Epithelial cell of esophagus (primary cell): ENCODE data around the gene MINDY4B.

Source experiments
- DNase-seq: peaks from one replicate; pipeline ENCODE4 v3.0.0; 2010; ENCODE audit warnings: low read depth
- H3K4me3 ChIP-seq: 2 replicates; pipeline ENCODE4 v1.5.1; 2011; ENCODE audit warnings: mild to moderate bottlenecking, low read length, control low read depth
- CTCF ChIP-seq: IDR thresholded peaks from 2 replicates; pipeline ENCODE4 v1.5.1; 2011; ENCODE audit warnings: low read depth, mild to moderate bottlenecking, low read length, control low read depth, inconsistent platforms; ENCODE audit not compliant: insufficient read depth; ENCODE audit errors: missing control alignments

Gene MINDY4B

GRCh38 chr3:150920236-150920635, 15.0 kb upstream of the MINDY4B start:
- DNase-seq: peak; percentile 75
- no peak for TF ChIP-seq CTCF

GRCh38 chr3:150917951-150918350, 12.7 kb upstream of the MINDY4B start:
- no peak overlapping the region for H3K4me3 ChIP-seq
- no peak for TF ChIP-seq CTCF
- DNase-seq: no peak

More at GRCh38 chr3:150920236-150920635, 15.0 kb upstream of the MINDY4B start:
- no peak overlapping the region for H3K4me3 ChIP-seq

GRCh38 chr3:150913133-150913922, 8.1 kb upstream of the MINDY4B start:
- no peak overlapping the region for H3K4me3 ChIP-seq
- TF ChIP-seq CTCF: no peak
- DNase-seq: no peak

GRCh38 chr3:150912501-150912900, 7.3 kb upstream of the MINDY4B start:
- no peak for DNase-seq
- TF ChIP-seq CTCF: no peak
- H3K4me3 ChIP-seq: no peak overlapping the region

- TF ChIP-seq CTCF: no peak
- H3K4me3 ChIP-seq: no peak overlapping the region
- DNase-seq: no peak
These were observed 6.5 kb upstream of the MINDY4B start for GRCh38 chr3:150911771-150912170.

GRCh38 chr3:150906461-150906860, 1.2 kb upstream of the MINDY4B start:
- DNase-seq: no peak
- TF ChIP-seq CTCF: no peak
- H3K4me3 ChIP-seq: no peak overlapping the region

- H3K4me3 ChIP-seq: no peak overlapping the region
- no peak for DNase-seq
- TF ChIP-seq CTCF: no peak
These were observed 507 bp upstream of the MINDY4B start for GRCh38 chr3:150905746-150906145.
